GM13976 (cell line): ENCODE measurements around the gene APMAP.

Experiments used
- DNase-seq: peaks from one replicate; pipeline ENCODE4 v3.0.0; 2012; ENCODE audit warnings: low spot score
- CTCF ChIP-seq: IDR thresholded peaks from 2 replicates; pipeline ENCODE4 v1.5.1; 2012; ENCODE audit warnings: borderline replicate concordance, mild to moderate bottlenecking; ENCODE audit not compliant: insufficient read depth; ENCODE audit errors: extremely low read depth, missing control alignments, control extremely low read depth
- in situ Hi-C: fragments of 300-500 bp; cut with MboI; formaldehyde crosslinking; loops from one replicate; pipeline ENCODE4 v1.12.0; 2022; ENCODE audit warnings: low sequenced_read_pairs, mixed read lengths, inconsistent platforms; ENCODE audit not compliant: unreplicated experiment

APMAP gene

GRCh38 chr20:24962182-24962492, 30.4 kb downstream of the APMAP start:
- no peak for DNase-seq
- no peak for TF ChIP-seq CTCF
- in situ Hi-C loops, result no loop called here

- no peak for TF ChIP-seq CTCF
- in situ Hi-C loops, result no loop called here
- no peak for DNase-seq
Observed at GRCh38 chr20:24961384-24962181, 31.0 kb downstream of the APMAP start.

- DNase-seq, result no peak
- no peak for TF ChIP-seq CTCF
- in situ Hi-C loops, result no loop called here
Observed at GRCh38 chr20:24960861-24961260, 31.7 kb downstream of the APMAP start.

DNA sequence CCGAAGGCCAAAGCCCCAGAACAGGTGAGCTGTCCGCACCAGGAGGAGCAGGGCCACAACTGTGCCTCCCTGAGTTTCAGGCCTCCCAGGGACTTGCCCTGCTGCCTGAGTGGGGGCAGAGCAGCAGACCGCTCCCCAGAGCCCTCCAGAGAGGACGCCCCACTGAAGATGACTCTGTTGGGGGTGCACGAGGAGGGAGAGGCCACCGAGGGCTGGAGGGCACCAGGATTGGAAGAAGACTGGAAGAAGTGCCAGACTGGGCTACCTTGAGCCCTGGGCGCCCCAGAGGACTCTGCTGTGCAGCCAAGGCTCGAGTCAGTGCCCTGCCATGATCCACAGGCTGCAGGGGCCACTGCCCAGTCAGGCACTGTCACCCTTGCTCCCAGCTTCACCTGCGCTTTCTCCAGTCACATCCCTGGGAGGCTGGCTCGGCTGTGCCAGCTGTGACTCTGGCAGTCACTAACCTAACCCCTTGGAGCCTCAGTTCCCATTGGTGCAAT, 32.2 kb downstream of the APMAP start:
- no peak for TF ChIP-seq CTCF
- in situ Hi-C loops, result no loop called here
- DNase-seq, result no peak

DNA sequence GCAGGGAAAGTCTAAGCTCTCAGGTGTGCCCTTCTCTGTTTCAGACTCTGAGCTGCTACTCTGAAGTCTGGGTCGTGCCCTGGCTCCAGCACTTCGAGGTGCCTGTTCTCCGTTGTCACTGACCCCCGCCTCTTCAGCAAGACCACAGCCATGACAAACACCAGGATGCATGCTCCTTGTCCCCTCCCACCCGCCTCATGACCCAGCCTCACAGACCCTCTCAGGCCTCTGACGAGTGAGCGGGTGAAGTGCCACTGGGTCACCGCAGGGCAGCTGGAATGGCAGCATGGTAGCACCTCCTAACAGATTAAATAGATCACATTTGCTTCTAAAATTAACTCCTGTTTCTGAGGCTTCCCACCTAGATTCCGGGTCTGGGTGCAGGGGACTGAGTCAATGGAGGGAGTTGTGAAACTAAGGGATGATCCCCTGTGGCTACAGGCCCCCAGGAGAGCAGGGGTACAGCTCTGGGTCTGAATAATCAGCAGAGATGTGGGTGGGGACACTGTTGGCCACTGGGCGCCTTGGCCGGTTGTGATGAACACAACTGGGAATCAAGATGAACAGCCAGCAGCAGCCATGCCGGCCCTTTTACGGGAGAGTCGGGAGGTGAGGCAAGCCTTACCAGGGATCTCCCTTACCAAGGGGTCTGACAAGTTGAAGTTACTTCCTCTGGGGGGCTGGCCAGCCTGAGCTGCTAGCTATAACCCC, 32.8 kb downstream of the APMAP start:
- TF ChIP-seq CTCF, result no peak
- no peak for DNase-seq
- in situ Hi-C loops, result no loop called here

GRCh38 chr20:24958506-24959385, 33.8 kb downstream of the APMAP start:
- in situ Hi-C loops, result no loop called here
- DNase-seq, result no peak
- TF ChIP-seq CTCF, result no peak
